ENCODE results near the gene DCST1. TPM values are rescaled to one million over a fixed set of nuclear protein-coding genes. Genes with fewer than 3 reads are reported as not detected.

Gene DCST1
- total and polyA plus RNA-seq, 2 of the 13 experiments (the other 11 are each of a cell fraction or from before 2014, with no cell fraction given): 0.04 TPM; not detected in 1

GRCh38 chr1:155000726-155001424 lies 32.7 kb upstream of the DCST1 start (continued):
- peak; percentile 54 for TF ChIP-seq ZNF883 (CRISPR knock-in tag; IDR thresholded peaks at IDR 0.05; ENCODE audit: not compliant biosample characterization)
- TF ChIP-seq POGZ (CRISPR knock-in tag; IDR thresholded peaks at IDR 0.05): peak; percentile 69; the same call in 1 of the 2 replicates
- peak; percentile 69 for TF ChIP-seq SKIL (CRISPR knock-in tag; IDR thresholded peaks at IDR 0.05; ENCODE audit: borderline replicate concordance)
- peak; percentile 53 to 86; a peak in 3 of 4 replicates for TF ChIP-seq NR2F1 (CRISPR knock-in tag; IDR thresholded peaks at IDR 0.05)
- peak; percentile 77 for TF ChIP-seq KAT8 (CRISPR knock-in tag; IDR thresholded peaks at IDR 0.05)
- TF ChIP-seq SSRP1 (CRISPR knock-in tag; IDR thresholded peaks at IDR 0.05): no peak
- peak; percentile 27; the same call in 1 of the 2 replicates for TF ChIP-seq ZNF891 (CRISPR knock-in tag; IDR thresholded peaks at IDR 0.05)
- no peak for TF ChIP-seq KLF9 (CRISPR knock-in tag; IDR thresholded peaks at IDR 0.05; ENCODE audit: low read depth)
- no peak for TF ChIP-seq SP1 (IDR thresholded peaks at IDR 0.05)
- peak; percentile 76; the same call in 1 of the 2 replicates for TF ChIP-seq SP1 (CRISPR knock-in tag; IDR thresholded peaks at IDR 0.05)
- TF ChIP-seq ASH2L (IDR thresholded peaks at IDR 0.05; ENCODE audit: insufficient read length, low read depth, low read length): peak; percentile 90
- no peak; the same call in none of the 2 replicates for TF ChIP-seq HIC2 (CRISPR knock-in tag; IDR thresholded peaks at IDR 0.05; ENCODE audit: low read depth)
- 0 out of 2 replicates have a peak, but pooled peaks have one; percentile 14 for TF ChIP-seq PBX2 (CRISPR knock-in tag; IDR thresholded peaks at IDR 0.05)
- TF ChIP-seq JDP2 (CRISPR knock-in tag; IDR thresholded peaks at IDR 0.05; ENCODE audit: borderline replicate concordance): no peak
- TF ChIP-seq SETDB1 (CRISPR knock-in tag; IDR thresholded peaks at IDR 0.05; ENCODE audit: borderline replicate concordance): no peak
- TF ChIP-seq HNF4A (CRISPR knock-in tag; IDR thresholded peaks at IDR 0.05): peak; percentile 54
- TF ChIP-seq ZNF691 (CRISPR knock-in tag; IDR thresholded peaks at IDR 0.05; ENCODE audit: borderline replicate concordance, low read depth): peak; percentile 82
- TF ChIP-seq ZMAT3 (CRISPR knock-in tag; conservative IDR thresholded peaks at IDR 0.05): peak; percentile 87
- no peak for TF ChIP-seq FOXP1 (IDR thresholded peaks at IDR 0.05)
- TF ChIP-seq FOXP1 (CRISPR knock-in tag; IDR thresholded peaks at IDR 0.05): 0 out of 2 replicates have a peak, but pooled peaks have one; percentile 43
- TF ChIP-seq ZBTB7A (CRISPR knock-in tag; IDR thresholded peaks at IDR 0.05): peak; percentile 91
- peak; percentile 81; the same call in 1 of the 2 replicates for TF ChIP-seq ZNF710 (CRISPR knock-in tag; IDR thresholded peaks at IDR 0.05; ENCODE audit: borderline replicate concordance)
